GM20000 (cell line): ENCODE measurements around the gene ADGRV1.
"Not testable (repeated sequence)": the region's sequence is repeated elsewhere in the genome, so short reads cannot be mapped to it uniquely, and the experiment has no call there.

Experiments used
- DNase-seq: peaks from one replicate; pipeline ENCODE4 v3.0.0; 2012; ENCODE audit warnings: low spot score
- TF ChIP-seq, protein P1 (sequence below): IDR thresholded peaks from 2 replicates; pipeline ENCODE4 v1.5.1; 2012; ENCODE audit warnings: mild to moderate bottlenecking, control low read depth; ENCODE audit errors: extremely low read depth, missing control alignments

Gene ADGRV1

DNA sequence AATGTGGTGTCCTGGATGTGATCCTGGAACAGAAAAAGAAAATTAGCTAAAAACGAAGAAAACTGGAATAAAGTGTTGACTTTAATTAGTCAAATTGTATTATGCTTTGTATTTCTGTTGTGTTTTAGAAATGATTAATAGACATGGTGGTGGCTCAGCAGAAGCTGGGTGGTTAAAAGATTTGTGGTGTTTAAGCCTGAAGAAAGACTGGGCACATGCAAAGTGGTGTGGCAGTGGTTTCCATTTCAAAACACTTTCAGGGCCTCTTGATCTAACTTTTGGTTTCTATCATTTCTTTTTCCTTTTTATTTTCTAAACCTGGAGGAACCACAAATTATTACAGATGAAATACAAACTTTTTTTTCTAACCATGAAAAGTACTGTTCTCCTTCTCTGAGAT, 44.1 kb downstream of the ADGRV1 start:
- DNase-seq: no peak

GRCh38 chr5:90606539-90606938, 47.9 kb downstream of the ADGRV1 start:
- no peak for DNase-seq
- TF ChIP-seq, protein P1, sequence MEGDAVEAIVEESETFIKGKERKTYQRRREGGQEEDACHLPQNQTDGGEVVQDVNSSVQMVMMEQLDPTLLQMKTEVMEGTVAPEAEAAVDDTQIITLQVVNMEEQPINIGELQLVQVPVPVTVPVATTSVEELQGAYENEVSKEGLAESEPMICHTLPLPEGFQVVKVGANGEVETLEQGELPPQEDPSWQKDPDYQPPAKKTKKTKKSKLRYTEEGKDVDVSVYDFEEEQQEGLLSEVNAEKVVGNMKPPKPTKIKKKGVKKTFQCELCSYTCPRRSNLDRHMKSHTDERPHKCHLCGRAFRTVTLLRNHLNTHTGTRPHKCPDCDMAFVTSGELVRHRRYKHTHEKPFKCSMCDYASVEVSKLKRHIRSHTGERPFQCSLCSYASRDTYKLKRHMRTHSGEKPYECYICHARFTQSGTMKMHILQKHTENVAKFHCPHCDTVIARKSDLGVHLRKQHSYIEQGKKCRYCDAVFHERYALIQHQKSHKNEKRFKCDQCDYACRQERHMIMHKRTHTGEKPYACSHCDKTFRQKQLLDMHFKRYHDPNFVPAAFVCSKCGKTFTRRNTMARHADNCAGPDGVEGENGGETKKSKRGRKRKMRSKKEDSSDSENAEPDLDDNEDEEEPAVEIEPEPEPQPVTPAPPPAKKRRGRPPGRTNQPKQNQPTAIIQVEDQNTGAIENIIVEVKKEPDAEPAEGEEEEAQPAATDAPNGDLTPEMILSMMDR: no peak

More for the DNA sequence above, 44.1 kb downstream of the ADGRV1 start:
- TF ChIP-seq, protein P1: no peak

GRCh38 chr5:90612919-90613318, 54.3 kb downstream of the ADGRV1 start:
- TF ChIP-seq, protein P1: no peak
- peak; percentile 54 for DNase-seq

GRCh38 chr5:90613459-90613858, 54.9 kb downstream of the ADGRV1 start:
- no peak for DNase-seq

GRCh38 chr5:90613918-90614504, 55.4 kb downstream of the ADGRV1 start:
- no peak for DNase-seq
- TF ChIP-seq, protein P1: no peak

More at GRCh38 chr5:90613459-90613858, 54.9 kb downstream of the ADGRV1 start:
- TF ChIP-seq, protein P1: no peak

GRCh38 chr5:90615355-90615754, 56.8 kb downstream of the ADGRV1 start:
- TF ChIP-seq, protein P1: no peak
- no peak for DNase-seq

DNA sequence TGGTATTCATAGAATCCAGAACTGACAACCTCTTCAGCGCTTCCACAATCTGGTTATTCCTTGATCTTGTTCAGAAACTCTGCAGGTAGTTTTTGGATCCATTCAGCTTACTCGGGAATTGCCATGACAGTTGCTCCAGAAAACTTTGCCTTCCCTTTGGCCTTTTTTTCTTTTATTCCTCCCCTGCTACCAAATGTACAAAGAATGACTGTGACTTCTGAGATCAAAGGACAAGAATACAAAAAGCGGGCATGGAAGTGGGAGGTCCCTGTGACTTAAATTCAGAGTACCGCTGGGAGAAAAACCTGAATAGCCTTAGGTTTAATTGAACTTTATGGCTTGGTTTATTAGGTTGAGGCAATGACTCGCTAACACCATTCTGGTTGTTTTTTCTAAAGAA, 59.5 kb downstream of the ADGRV1 start:
- TF ChIP-seq, protein P1: no peak
- DNase-seq: no peak

DNA sequence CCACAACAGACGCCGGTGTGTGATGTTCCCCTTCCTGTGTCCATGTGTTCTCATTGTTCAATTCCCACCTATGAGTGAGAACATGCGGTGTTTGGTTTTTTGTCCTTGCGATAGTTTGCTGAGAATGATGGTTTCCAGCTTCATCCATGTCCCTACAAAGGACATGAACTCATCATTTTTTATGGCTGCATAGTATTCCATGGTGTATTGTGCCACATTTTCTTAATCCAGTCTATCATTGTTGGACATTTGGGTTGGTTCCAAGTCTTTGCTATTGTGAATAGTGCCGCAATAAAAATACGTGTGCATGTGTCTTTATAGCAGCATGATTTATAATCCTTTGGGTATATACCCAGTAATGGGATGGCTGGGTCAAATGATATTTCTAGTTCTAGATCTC, 61.2 kb downstream of the ADGRV1 start:
- not testable (repeated sequence) for DNase-seq
